ENCODE data around the gene PGAP2. TPM values are rescaled to one million over a fixed set of nuclear protein-coding genes. Genes with fewer than 3 reads are reported as not detected.
A peak's percentile ranks its signal among the peaks of the same experiment; 100 is the strongest.

PGAP2 gene
- total and polyA plus RNA-seq, 4 donors = 10.0 to 14.8 (median 12.0) TPM

DNA sequence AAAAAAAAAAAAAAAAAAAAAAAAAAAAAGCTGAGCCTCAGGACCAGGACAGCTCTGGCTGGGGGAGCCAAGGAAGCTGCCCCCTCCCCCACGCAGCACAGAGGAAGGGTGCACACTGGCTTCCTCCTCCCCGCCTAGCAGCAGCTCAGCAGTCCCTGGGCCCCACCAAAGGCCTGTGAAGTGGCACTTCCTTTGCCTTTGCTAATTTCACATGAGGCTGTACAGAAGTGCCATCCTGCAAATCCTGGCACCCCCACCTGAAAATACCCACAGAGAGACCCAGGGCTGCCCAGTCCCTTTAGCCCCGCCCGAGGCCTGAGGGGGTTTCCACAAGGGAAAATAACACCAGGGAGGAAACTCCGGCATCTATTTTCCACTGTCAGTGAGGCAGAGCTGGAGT lies 28.5 kb downstream of the PGAP2 start (continued):
- TF ChIP-seq SP1 (IDR thresholded peaks at IDR 0.05) (no peak), GABPA (IDR thresholded peaks at IDR 0.05 in 1 of 2, conservative IDR thresholded peaks at IDR 0.05 in 1 of 2) (no peak), FOXA1 (IDR thresholded peaks at IDR 0.05) (no peak), JUND (IDR thresholded peaks at IDR 0.05) (no peak)

DNA sequence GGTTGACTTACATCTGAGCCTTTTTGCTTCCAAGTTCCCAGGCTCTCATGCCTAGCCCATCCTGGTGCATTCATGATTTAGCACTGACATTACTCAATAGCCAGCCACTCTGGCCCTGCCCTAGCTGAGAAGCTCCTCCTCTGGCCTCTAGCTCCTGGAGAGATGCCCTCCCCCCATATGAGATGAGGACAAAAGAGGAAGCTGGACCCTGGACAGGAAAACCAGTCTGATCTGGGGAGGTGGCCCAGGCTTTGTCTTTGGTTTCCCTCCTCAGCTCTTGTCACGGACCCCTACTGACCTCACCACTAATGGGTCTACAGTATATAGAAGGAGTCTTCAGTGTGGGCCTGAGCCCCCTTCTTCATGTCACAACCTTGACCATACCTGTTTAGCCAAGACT lies 29.4 kb downstream of the PGAP2 start:
- no peak overlapping the region for H3K4me3 ChIP-seq (ENCODE audit: low read depth in 1 of 3, low read length in 3 of 3)
- no peak for DNase-seq (ENCODE audit: low spot score)
- 81% methylated on average over 1 of the region's 1 CpG for WGBS
- peak overlapping the region; percentile 84 to 94 for H3K27ac ChIP-seq (ENCODE audit: low read depth in 1 of 2, low read length in 2 of 2)
- no peak overlapping the region for H3K9ac ChIP-seq (ENCODE audit: low read depth in 1 of 2, low read length in 2 of 2)
- H3K36me3 ChIP-seq (ENCODE audit: control insufficient read depth in 4 of 4, insufficient read depth in 3 of 4, low read depth in 1 of 4, low read length in 3 of 4) = no peaks in the 10 kb centered on the region
- peaks cover 0 to 21% (median 10%) of the 10 kb centered on the region in 4 donors for H3K4me1 ChIP-seq (ENCODE audit: control insufficient read depth in 4 of 4, insufficient read depth in 4 of 4, low read length in 3 of 4)
- no peaks in the 10 kb centered on the region for H3K27me3 ChIP-seq (ENCODE audit: control insufficient read depth in 4 of 4, insufficient read depth in 4 of 4, low read length in 3 of 4)
- TF ChIP-seq, protein P1, sequence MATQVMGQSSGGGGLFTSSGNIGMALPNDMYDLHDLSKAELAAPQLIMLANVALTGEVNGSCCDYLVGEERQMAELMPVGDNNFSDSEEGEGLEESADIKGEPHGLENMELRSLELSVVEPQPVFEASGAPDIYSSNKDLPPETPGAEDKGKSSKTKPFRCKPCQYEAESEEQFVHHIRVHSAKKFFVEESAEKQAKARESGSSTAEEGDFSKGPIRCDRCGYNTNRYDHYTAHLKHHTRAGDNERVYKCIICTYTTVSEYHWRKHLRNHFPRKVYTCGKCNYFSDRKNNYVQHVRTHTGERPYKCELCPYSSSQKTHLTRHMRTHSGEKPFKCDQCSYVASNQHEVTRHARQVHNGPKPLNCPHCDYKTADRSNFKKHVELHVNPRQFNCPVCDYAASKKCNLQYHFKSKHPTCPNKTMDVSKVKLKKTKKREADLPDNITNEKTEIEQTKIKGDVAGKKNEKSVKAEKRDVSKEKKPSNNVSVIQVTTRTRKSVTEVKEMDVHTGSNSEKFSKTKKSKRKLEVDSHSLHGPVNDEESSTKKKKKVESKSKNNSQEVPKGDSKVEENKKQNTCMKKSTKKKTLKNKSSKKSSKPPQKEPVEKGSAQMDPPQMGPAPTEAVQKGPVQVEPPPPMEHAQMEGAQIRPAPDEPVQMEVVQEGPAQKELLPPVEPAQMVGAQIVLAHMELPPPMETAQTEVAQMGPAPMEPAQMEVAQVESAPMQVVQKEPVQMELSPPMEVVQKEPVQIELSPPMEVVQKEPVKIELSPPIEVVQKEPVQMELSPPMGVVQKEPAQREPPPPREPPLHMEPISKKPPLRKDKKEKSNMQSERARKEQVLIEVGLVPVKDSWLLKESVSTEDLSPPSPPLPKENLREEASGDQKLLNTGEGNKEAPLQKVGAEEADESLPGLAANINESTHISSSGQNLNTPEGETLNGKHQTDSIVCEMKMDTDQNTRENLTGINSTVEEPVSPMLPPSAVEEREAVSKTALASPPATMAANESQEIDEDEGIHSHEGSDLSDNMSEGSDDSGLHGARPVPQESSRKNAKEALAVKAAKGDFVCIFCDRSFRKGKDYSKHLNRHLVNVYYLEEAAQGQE (IDR thresholded peaks at IDR 0.05) = no peak
- TF ChIP-seq TAF1 (conservative IDR thresholded peaks at IDR 0.05) (no peak), EGR1 (IDR thresholded peaks at IDR 0.05; ENCODE audit: low read depth in 2 of 2) (no peak), FOXA1 (IDR thresholded peaks at IDR 0.05) (no peak), JUND (IDR thresholded peaks at IDR 0.05) (no peak), RAD21 (IDR thresholded peaks at IDR 0.05) (no peak), YY1 (IDR thresholded peaks at IDR 0.05) (no peak), HNF4A (conservative IDR thresholded peaks at IDR 0.05) (no peak)
- TF ChIP-seq, protein P2, sequence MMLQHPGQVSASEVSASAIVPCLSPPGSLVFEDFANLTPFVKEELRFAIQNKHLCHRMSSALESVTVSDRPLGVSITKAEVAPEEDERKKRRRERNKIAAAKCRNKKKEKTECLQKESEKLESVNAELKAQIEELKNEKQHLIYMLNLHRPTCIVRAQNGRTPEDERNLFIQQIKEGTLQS (IDR thresholded peaks at IDR 0.05) = no peak
- TF ChIP-seq, protein P3, sequence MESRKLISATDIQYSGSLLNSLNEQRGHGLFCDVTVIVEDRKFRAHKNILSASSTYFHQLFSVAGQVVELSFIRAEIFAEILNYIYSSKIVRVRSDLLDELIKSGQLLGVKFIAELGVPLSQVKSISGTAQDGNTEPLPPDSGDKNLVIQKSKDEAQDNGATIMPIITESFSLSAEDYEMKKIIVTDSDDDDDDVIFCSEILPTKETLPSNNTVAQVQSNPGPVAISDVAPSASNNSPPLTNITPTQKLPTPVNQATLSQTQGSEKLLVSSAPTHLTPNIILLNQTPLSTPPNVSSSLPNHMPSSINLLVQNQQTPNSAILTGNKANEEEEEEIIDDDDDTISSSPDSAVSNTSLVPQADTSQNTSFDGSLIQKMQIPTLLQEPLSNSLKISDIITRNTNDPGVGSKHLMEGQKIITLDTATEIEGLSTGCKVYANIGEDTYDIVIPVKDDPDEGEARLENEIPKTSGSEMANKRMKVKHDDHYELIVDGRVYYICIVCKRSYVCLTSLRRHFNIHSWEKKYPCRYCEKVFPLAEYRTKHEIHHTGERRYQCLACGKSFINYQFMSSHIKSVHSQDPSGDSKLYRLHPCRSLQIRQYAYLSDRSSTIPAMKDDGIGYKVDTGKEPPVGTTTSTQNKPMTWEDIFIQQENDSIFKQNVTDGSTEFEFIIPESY (IDR thresholded peaks at IDR 0.05) = no peak
- no peaks in the 10 kb centered on the region for H3K9me3 ChIP-seq (ENCODE audit: control insufficient read depth in 4 of 4, low read length in 3 of 4)

DNA sequence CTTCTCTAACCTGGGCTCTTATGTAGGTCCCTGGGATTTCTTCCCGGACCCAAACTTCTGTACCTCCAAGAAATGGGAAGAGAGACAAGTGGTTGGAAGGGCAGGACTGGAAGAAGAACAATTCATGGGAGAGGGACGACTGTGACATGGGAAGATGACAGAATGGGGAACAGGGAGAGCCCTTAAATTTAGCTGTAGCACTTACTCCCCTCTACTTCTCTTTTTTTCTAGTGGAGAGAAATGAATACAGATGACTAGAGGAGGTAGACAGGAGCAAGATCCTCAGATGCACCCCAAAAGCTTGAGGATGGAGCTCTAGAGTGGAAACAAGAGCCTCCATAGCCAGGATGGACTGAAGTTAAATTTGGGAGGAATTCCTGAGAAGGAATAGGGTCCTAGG lies 30.1 kb downstream of the PGAP2 start:
- peaks cover 0 to 21% (median 10%) of the 10 kb centered on the region in 4 donors for H3K4me1 ChIP-seq (ENCODE audit: control insufficient read depth in 4 of 4, insufficient read depth in 4 of 4, low read length in 3 of 4)
- H3K36me3 ChIP-seq (ENCODE audit: control insufficient read depth in 4 of 4, insufficient read depth in 3 of 4, low read depth in 1 of 4, low read length in 3 of 4) = no peaks in the 10 kb centered on the region
- H3K27me3 ChIP-seq (ENCODE audit: control insufficient read depth in 4 of 4, insufficient read depth in 4 of 4, low read length in 3 of 4) = no peaks in the 10 kb centered on the region
- peak overlapping the region; percentile 84 to 94 for H3K27ac ChIP-seq (ENCODE audit: low read depth in 1 of 2, low read length in 2 of 2)
- no peaks in the 10 kb centered on the region for H3K9me3 ChIP-seq (ENCODE audit: control insufficient read depth in 4 of 4, low read length in 3 of 4)
- TF ChIP-seq, protein P3 (IDR thresholded peaks at IDR 0.05) = no peak
- no peak for TF ChIP-seq GABPA (IDR thresholded peaks at IDR 0.05 in 1 of 2, conservative IDR thresholded peaks at IDR 0.05 in 1 of 2)
- TF ChIP-seq HNF4G (IDR thresholded peaks at IDR 0.05) = no peak
- TF ChIP-seq, protein P4, sequence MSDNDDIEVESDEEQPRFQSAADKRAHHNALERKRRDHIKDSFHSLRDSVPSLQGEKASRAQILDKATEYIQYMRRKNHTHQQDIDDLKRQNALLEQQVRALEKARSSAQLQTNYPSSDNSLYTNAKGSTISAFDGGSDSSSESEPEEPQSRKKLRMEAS (IDR thresholded peaks at IDR 0.05) = no peak
- TF ChIP-seq RAD21 (IDR thresholded peaks at IDR 0.05) = no peak
- no peak for TF ChIP-seq HNF4A (conservative IDR thresholded peaks at IDR 0.05)
- TF ChIP-seq RXRA (IDR thresholded peaks at IDR 0.05) = no peak
- TF ChIP-seq FOXA2 (IDR thresholded peaks at IDR 0.05) = no peak
- TF ChIP-seq YY1 (IDR thresholded peaks at IDR 0.05) = no peak
- TF ChIP-seq, protein P5, sequence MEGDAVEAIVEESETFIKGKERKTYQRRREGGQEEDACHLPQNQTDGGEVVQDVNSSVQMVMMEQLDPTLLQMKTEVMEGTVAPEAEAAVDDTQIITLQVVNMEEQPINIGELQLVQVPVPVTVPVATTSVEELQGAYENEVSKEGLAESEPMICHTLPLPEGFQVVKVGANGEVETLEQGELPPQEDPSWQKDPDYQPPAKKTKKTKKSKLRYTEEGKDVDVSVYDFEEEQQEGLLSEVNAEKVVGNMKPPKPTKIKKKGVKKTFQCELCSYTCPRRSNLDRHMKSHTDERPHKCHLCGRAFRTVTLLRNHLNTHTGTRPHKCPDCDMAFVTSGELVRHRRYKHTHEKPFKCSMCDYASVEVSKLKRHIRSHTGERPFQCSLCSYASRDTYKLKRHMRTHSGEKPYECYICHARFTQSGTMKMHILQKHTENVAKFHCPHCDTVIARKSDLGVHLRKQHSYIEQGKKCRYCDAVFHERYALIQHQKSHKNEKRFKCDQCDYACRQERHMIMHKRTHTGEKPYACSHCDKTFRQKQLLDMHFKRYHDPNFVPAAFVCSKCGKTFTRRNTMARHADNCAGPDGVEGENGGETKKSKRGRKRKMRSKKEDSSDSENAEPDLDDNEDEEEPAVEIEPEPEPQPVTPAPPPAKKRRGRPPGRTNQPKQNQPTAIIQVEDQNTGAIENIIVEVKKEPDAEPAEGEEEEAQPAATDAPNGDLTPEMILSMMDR (IDR thresholded peaks at IDR 0.05; ENCODE audit: low read depth, low read length, missing input control) = no peak
- WGBS = 73% methylated on average over 2 of the region's 2 CpGs
- no peak overlapping the region for H3K4me3 ChIP-seq (ENCODE audit: low read depth in 1 of 3, low read length in 3 of 3)
- peak overlapping the region in 1 of 2 donors; percentile 48 for H3K9ac ChIP-seq (ENCODE audit: low read depth in 1 of 2, low read length in 2 of 2)
- no peak for DNase-seq (ENCODE audit: low spot score)

Measured in liver (tissue), 9 donors.